Measurements from ENCODE around the gene ORC1. TPM values are rescaled to one million over a fixed set of nuclear protein-coding genes. Genes with fewer than 3 reads are reported as not detected.
A peak's percentile ranks its signal among the peaks of the same experiment; 100 is the strongest.

The ORC1 gene
- total RNA-seq, 2 donors from 2014 or later = 2.2 to 3.3 TPM

DNA sequence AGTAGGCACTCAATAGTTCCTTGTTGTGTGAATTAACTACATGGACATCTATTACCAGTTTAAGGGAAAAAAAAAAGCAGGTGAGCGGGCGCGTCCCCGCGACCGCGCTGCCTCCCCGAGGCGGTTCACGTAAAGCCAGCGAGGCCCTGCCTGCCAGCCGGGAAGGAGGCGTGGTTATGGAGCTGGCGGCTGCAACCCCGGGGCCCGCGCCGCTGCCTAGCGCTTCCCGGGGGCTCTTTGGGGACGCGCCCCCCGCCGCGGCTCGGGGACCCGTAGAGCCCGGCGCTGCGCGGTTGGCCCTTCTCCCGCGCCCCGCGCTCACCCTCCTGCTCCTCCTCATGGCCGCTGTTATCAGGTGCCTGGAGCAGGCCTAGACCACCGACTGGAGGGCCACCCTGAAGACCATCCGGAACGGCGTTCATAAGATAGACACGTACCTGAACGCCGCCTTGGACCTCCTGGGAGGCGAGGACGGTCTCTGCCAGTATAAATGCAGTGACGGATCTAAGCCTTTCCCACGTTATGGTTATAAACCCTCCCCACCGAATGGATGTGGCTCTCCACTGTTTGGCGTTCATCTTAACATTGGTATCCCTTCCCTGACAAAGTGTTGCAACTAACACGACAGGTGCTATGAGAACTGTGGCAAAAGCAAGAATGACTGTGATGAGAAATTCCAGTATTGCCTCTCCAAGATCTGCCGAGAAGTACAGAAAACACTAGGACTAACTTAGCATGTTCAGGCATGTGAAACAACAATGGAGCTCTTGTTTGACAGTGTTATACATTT is 35.6 kb downstream of the ORC1 start:
- peak; percentile 60 for DNase-seq (ENCODE audit: low spot score)
- Histone ChIP-seq H3K27ac (peak overlapping the region; percentile 74 to 79), H3K27me3 (replicated peaks; ENCODE audit: insufficient read depth) (no peaks in the 10 kb centered on the region), H3K4me3 (peak overlapping the region; percentile 37), H3K36me3 (no peaks in the 10 kb centered on the region), H3K4me1 (replicated peaks) (no peaks in the 10 kb centered on the region), H3K9me3 (no peaks in the 10 kb centered on the region)
- peak; percentile 57 for TF ChIP-seq POLR2AphosphoS5 (IDR thresholded peaks at IDR 0.05)
- TF ChIP-seq, protein P1, sequence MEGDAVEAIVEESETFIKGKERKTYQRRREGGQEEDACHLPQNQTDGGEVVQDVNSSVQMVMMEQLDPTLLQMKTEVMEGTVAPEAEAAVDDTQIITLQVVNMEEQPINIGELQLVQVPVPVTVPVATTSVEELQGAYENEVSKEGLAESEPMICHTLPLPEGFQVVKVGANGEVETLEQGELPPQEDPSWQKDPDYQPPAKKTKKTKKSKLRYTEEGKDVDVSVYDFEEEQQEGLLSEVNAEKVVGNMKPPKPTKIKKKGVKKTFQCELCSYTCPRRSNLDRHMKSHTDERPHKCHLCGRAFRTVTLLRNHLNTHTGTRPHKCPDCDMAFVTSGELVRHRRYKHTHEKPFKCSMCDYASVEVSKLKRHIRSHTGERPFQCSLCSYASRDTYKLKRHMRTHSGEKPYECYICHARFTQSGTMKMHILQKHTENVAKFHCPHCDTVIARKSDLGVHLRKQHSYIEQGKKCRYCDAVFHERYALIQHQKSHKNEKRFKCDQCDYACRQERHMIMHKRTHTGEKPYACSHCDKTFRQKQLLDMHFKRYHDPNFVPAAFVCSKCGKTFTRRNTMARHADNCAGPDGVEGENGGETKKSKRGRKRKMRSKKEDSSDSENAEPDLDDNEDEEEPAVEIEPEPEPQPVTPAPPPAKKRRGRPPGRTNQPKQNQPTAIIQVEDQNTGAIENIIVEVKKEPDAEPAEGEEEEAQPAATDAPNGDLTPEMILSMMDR (IDR thresholded peaks at IDR 0.05) = no peak
- intact Hi-C loops (cut with DNase I) = loop anchor here (5.0 to 10.0 kb wide), 2 partner anchors 224 to 319 kb away; partner anchors contain the start of gene ZFYVE9
- 4% methylated on average over 32 of the region's 51 CpGs for WGBS

DNA sequence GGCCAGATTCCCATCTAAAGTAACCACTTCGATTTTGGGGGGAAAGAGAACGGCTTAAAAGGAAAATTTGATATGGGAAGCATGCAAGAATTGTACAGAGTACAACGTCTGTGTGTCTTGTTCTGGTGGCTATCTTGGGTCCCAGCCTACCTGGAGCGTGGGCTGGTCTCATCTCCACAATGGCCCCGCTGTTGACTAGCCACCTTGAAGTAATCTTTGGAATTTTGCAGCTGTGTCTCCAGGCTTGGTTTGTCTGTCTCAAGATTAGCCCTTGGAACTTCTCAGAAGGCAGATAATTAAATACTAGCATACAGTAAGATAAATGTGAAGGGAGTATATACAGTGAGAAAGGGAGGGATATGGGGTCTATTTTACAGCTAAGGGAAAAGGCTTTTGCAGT is 37.0 kb downstream of the ORC1 start:
- WGBS = 89% methylated on average over 5 of the region's 5 CpGs
- no peak for DNase-seq (ENCODE audit: low spot score)
- TF ChIP-seq POLR2A (IDR thresholded peaks at IDR 0.05) (no peak), POLR2AphosphoS5 (IDR thresholded peaks at IDR 0.05) (no peak)
- TF ChIP-seq, protein P1 (IDR thresholded peaks at IDR 0.05) = no peak
- H3K4me3 ChIP-seq = no peak overlapping the region
- H3K4me1 ChIP-seq (replicated peaks) = no peaks in the 10 kb centered on the region
- no peaks in the 10 kb centered on the region for H3K27me3 ChIP-seq (replicated peaks; ENCODE audit: insufficient read depth)
- intact Hi-C loops (cut with DNase I) = loop anchor here (2.0 to 10.0 kb wide), 3 partner anchors 38 to 320 kb away; partner anchors contain the start of genes ORC1, PRPF38A and ZFYVE9
- no peaks in the 10 kb centered on the region for H3K9me3 ChIP-seq
- H3K27ac ChIP-seq = no peak overlapping the region
- no peaks in the 10 kb centered on the region for H3K36me3 ChIP-seq

DNA sequence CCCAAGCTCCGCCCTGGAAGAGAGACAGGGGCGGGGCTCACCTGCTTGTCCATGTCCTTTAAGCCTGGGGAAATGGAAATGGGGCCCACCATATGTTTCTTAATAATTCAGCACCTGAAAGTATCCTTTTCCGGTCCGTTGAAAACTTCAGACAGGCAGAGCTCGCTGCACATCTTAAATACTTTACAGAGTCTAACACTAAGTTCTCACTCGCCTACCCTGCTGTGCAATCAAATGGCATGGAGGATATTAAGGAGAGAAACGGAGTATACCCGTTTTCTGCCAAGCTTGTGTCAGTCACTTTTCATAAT is 37.8 kb downstream of the ORC1 start:
- Histone ChIP-seq H3K27me3 (replicated peaks; ENCODE audit: insufficient read depth) (no peaks in the 10 kb centered on the region), H3K27ac (peak overlapping the region; percentile 94), H3K4me3 (peak overlapping the region; percentile 91 to 97), H3K36me3 (no peaks in the 10 kb centered on the region), H3K9me3 (no peaks in the 10 kb centered on the region), H3K4me1 (replicated peaks) (no peaks in the 10 kb centered on the region)
- WGBS = 12% methylated on average over 8 of the region's 8 CpGs
- DNase-seq (ENCODE audit: low spot score) = no peak
- no peak for TF ChIP-seq POLR2A (IDR thresholded peaks at IDR 0.05)
- TF ChIP-seq, protein P1 (IDR thresholded peaks at IDR 0.05) = no peak
- TF ChIP-seq POLR2AphosphoS5 (IDR thresholded peaks at IDR 0.05) = no peak
- intact Hi-C loops (cut with DNase I) = loop anchor here (2.0 to 10.0 kb wide), 3 partner anchors 38 to 321 kb away; partner anchors contain the start of genes ORC1, PRPF38A and ZFYVE9

DNA sequence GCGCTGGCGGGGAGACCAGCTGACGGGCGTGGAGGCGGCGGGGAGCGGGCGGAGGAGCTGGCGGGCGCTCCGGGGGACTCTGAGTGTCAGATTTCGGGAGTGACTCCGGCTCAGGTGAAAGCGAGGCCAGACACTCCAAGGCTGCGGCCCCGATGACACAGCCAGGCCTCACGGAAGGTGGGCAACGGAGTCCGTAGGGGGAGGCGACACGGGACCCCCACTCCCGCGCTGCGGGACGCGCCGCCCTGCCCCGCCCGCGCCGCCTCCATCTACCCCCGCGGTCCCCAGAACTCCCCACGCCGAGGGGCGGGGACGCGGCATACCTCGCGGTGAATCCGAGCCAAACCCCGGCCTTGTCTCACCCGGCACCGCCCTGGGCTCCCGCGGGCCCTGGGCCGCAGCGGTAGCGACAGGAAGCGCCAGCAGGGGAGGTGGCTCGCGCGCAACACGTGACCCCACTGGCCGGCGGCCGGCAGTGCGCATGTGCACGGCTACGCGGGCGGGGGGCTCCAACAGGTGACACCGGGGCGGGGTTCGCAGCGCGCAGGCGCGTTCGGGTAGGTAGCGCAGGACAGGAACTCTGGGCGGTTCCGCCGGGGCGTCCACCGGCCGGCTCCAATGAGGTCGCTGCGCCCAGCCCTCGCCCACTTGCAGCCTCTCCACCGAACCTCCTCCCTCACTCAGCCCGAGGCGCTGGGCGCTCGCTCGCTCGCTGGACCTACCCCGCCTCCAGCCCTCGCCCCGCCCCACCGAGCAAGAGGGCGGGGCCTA is 38.3 kb downstream of the ORC1 start, which contains the start of gene CC2D1B:
TSS of gene CC2D1B (minus strand) at position 460 of the 771 bp plus-strand sequence. CDS start 1,585 bp downstream, outside the sequence.
- DNase-seq (ENCODE audit: low spot score) = peak; percentile 99
- Histone ChIP-seq H3K4me3 (peak within 1 kb of the TSS; percentile 91 to 97), H3K4me1 (replicated peaks) (no peaks in the 10 kb centered on the region), H3K27ac (peak within 1 kb of the TSS; percentile 94), H3K27me3 (replicated peaks; ENCODE audit: insufficient read depth) (no peaks in the 10 kb centered on the region), H3K36me3 (no peaks in the 10 kb centered on the region), H3K9me3 (no peaks in the 10 kb centered on the region)
- WGBS = under 1% methylated on average over 55 of the region's 92 CpGs
- TF ChIP-seq POLR2AphosphoS5 (IDR thresholded peaks at IDR 0.05) (peak; percentile 95), POLR2A (IDR thresholded peaks at IDR 0.05) (peak; percentile 90)
- TF ChIP-seq, protein P1 (IDR thresholded peaks at IDR 0.05) = peak; percentile 24 to 86 (median 48)
- intact Hi-C loops (cut with DNase I) = loop anchor here (2.0 to 10.0 kb wide), 3 partner anchors 39 to 321 kb away; partner anchors contain the start of genes ORC1, PRPF38A and ZFYVE9
